H9 (cell line): ENCODE data around the gene GPN2. TPM values are rescaled to one million over a fixed set of nuclear protein-coding genes. Genes with fewer than 3 reads are reported as not detected.
A peak's percentile ranks its signal among the peaks of the same experiment; 100 is the strongest.

ENCODE experiments used
- DNase-seq: peaks from one replicate; pipeline ENCODE4 v3.0.0-alpha.2; 2017
- H2AFZ ChIP-seq: one replicate; pipeline ENCODE4 v1.6.1; 2013; ENCODE audit warnings: mild to moderate bottlenecking, low read length, control low read depth, moderate library complexity
- H2AK5ac ChIP-seq: 2 replicates; pipeline ENCODE4 v1.6.1; 2013; ENCODE audit warnings: low read length, control low read depth, mixed read lengths; ENCODE audit not compliant: insufficient read length
- H2BK120ac ChIP-seq: one replicate; pipeline ENCODE4 v1.6.1; 2013; ENCODE audit warnings: low read depth, mild to moderate bottlenecking, low read length, control low read depth, inconsistent platforms; ENCODE audit not compliant: poor library complexity, severe bottlenecking
- H2BK12ac ChIP-seq: 2 replicates; pipeline ENCODE4 v1.6.1; 2013; ENCODE audit warnings: low read length, control low read depth, mixed read lengths, low read depth; ENCODE audit not compliant: insufficient read length
- H2BK15ac ChIP-seq: 2 replicates; pipeline ENCODE4 v1.6.1; 2013; ENCODE audit warnings: low read depth, low read length, control low read depth
- H2BK20ac ChIP-seq: one replicate; pipeline ENCODE4 v1.6.1; 2013; ENCODE audit warnings: low read depth, mild to moderate bottlenecking, low read length, control low read depth, inconsistent platforms; ENCODE audit not compliant: poor library complexity, severe bottlenecking
- H2BK5ac ChIP-seq: 2 replicates; pipeline ENCODE4 v1.6.1; 2013; ENCODE audit warnings: low read length, control low read depth, mixed read lengths; ENCODE audit not compliant: insufficient read length
- H3K14ac ChIP-seq: 2 replicates; pipeline ENCODE4 v1.6.1; 2013; ENCODE audit warnings: low read length, control low read depth; ENCODE audit not compliant: insufficient read depth
- H3K18ac ChIP-seq: 2 replicates; pipeline ENCODE4 v1.6.1; 2013; ENCODE audit warnings: low read depth, mild to moderate bottlenecking, mixed read lengths, low read length, control low read depth; ENCODE audit not compliant: insufficient read length
- H3K23ac ChIP-seq: 2 replicates; pipeline ENCODE4 v1.6.1; 2013; ENCODE audit warnings: low read length, control low read depth, mixed read lengths, low read depth; ENCODE audit not compliant: insufficient read length
- H3K23me2 ChIP-seq: 2 replicates; pipeline ENCODE4 v1.6.1; 2013; ENCODE audit warnings: low read depth, mild to moderate bottlenecking, mixed read lengths, low read length, control low read depth; ENCODE audit not compliant: insufficient read length, poor library complexity, severe bottlenecking
- H3K27ac ChIP-seq: 2 replicates; pipeline ENCODE4 v1.5.1; 2013; ENCODE audit warnings: low read length, control low read depth, mixed read lengths, low read depth; ENCODE audit not compliant: insufficient read length
- H3K27me3 ChIP-seq: 2 replicates; pipeline ENCODE4 v1.6.1; 2013; ENCODE audit warnings: low read length, control low read depth, inconsistent platforms; ENCODE audit not compliant: insufficient read depth
- H3K4ac ChIP-seq: 2 replicates; pipeline ENCODE4 v1.6.1; 2013; ENCODE audit warnings: low read depth, mild to moderate bottlenecking, control low read depth, inconsistent platforms, low read length, moderate library complexity
- H3K4me1 ChIP-seq: 2 replicates; pipeline ENCODE4 v1.6.1; 2013; ENCODE audit warnings: low read length, control low read depth, inconsistent platforms; ENCODE audit not compliant: insufficient read depth
- H3K4me2 ChIP-seq: 2 replicates; pipeline ENCODE4 v1.6.1; 2013; ENCODE audit warnings: low read length, control low read depth, mixed read lengths; ENCODE audit not compliant: insufficient read length, insufficient read depth
- H3K56ac ChIP-seq: 2 replicates; pipeline ENCODE4 v1.6.1; 2013; ENCODE audit warnings: low read depth, mild to moderate bottlenecking, mixed read lengths, low read length, control low read depth; ENCODE audit not compliant: insufficient read length
- H3K79me1 ChIP-seq: 2 replicates; pipeline ENCODE4 v1.6.1; 2013; ENCODE audit warnings: low read depth, mild to moderate bottlenecking, moderate library complexity, low read length, control low read depth, inconsistent platforms; ENCODE audit not compliant: insufficient read depth, poor library complexity, severe bottlenecking
- H3K79me2 ChIP-seq: 2 replicates; pipeline ENCODE4 v1.6.1; 2013; ENCODE audit warnings: low read length, control low read depth, inconsistent platforms; ENCODE audit not compliant: insufficient read depth
- H3K9ac ChIP-seq: 2 replicates; pipeline ENCODE4 v1.6.1; 2013; ENCODE audit warnings: low read length, control low read depth, mixed read lengths; ENCODE audit not compliant: insufficient read length; ENCODE audit errors: extremely low read depth
- H3K9me3 ChIP-seq: one replicate; pipeline ENCODE4 v1.6.1; 2013; ENCODE audit warnings: low read depth, low read length, inconsistent platforms; ENCODE audit not compliant: control insufficient read depth
- H3T11ph ChIP-seq: one replicate; pipeline ENCODE4 v1.6.1; 2013; ENCODE audit warnings: mild to moderate bottlenecking, low read length, control low read depth, inconsistent platforms
- H4K20me1 ChIP-seq: one replicate; pipeline ENCODE4 v1.6.1; 2013; ENCODE audit not compliant: control insufficient read depth, insufficient read length, insufficient read depth
- H4K5ac ChIP-seq: 2 replicates; pipeline ENCODE4 v1.6.1; 2013; ENCODE audit warnings: low read depth, mild to moderate bottlenecking, mixed read lengths, low read length, control low read depth; ENCODE audit not compliant: insufficient read length
- H4K8ac ChIP-seq: replicated peaks from 2 replicates; pipeline ENCODE4 v1.6.1; 2013; ENCODE audit warnings: low read length, control low read depth, mixed read lengths, low read depth; ENCODE audit not compliant: insufficient read length
- H4K91ac ChIP-seq: 2 replicates; pipeline ENCODE4 v1.6.1; 2013; ENCODE audit warnings: low read depth, mild to moderate bottlenecking, moderate library complexity, mixed read lengths, low read length, control low read depth; ENCODE audit not compliant: insufficient read length
- H3K27ac Mint-ChIP-seq, 3 experiments: 2 replicates in 2 of 3; 3 replicates in 1 of 3; pipeline ENCODE4 v1.8.0; 2020 to 2021; ENCODE audit warnings: mixed read lengths in 3 of 3, mild to moderate bottlenecking in 1 of 3, moderate library complexity in 1 of 3
- H3K27me3 Mint-ChIP-seq: 2 replicates; pipeline ENCODE4 v1.8.0; 2021; ENCODE audit warnings: low read depth, mild to moderate bottlenecking, moderate library complexity, mixed read lengths
- H3K36me3 Mint-ChIP-seq, 3 experiments: 2 replicates in 2 of 3; 3 replicates in 1 of 3; pipeline ENCODE4 v1.8.0; 2020 to 2021; ENCODE audit warnings: low read depth in 3 of 3, mixed read lengths in 3 of 3; ENCODE audit not compliant: insufficient read depth in 1 of 3
- H3K4me1 Mint-ChIP-seq, 2 experiments: 2 replicates each; pipeline ENCODE4 v1.8.0; 2020; ENCODE audit warnings: mixed read lengths in 2 of 2
- H3K4me3 Mint-ChIP-seq, 2 experiments: 2 replicates in 1 of 2; 3 replicates in 1 of 2; pipeline ENCODE4 v1.8.0; 2020 to 2021; ENCODE audit warnings: mild to moderate bottlenecking in 2 of 2, mixed read lengths in 2 of 2, moderate library complexity in 1 of 2
- H3K9me3 Mint-ChIP-seq, 2 experiments: 2 replicates in 1 of 2; 3 replicates in 1 of 2; pipeline ENCODE4 v1.8.0; 2020; ENCODE audit warnings: mild to moderate bottlenecking in 2 of 2, mixed read lengths in 2 of 2, moderate library complexity in 1 of 2
- CTCF ChIP-seq: fragments of 200-600 bp; sonication (generic); conservative IDR thresholded peaks from 3 replicates; pipeline ENCODE4 v1.8.0; 2021; ENCODE audit warnings: antibody characterized with exemption, mild to moderate bottlenecking
- WGBS: extraction: QIAGEN DNeasy Blood & Tissue Kit; methylation state at CpG from one replicate; pipeline ENCODE4 v1.1.7; 2013; ENCODE audit warnings: missing lambda C conversion rate, low lambda C conversion rate, mixed read lengths; ENCODE audit not compliant: insufficient read length; ENCODE audit errors: extremely low coverage; 5-methylcytosine and 5-hydroxymethylcytosine counted together
- total RNA-seq: library from RNA; stranded (reverse); gene quantifications from 2 replicates; pipeline ENCODE4 v1.2.1, GENCODE V29; 2021

GPN2 gene
- total RNA-seq, 1 experiment from 2014 or later: 47.8 TPM

- H2BK120ac ChIP-seq: no peak overlapping the region
- no peaks in the 10 kb centered on the region for H3K4me1 ChIP-seq
- H3T11ph ChIP-seq: no peak overlapping the region
- H4K8ac ChIP-seq: no peak overlapping the region
- peaks cover 3% of the 10 kb centered on the region for H3K79me1 ChIP-seq
- H3K79me2 ChIP-seq: no peaks in the 10 kb centered on the region; the same call in 1 of the 2 replicates
- no peak overlapping the region for H2BK12ac ChIP-seq
- Mint-ChIP-seq H3K9me3 (no peaks in the 10 kb centered on the region; a peak in 1 of 5 replicates), H3K36me3 (peaks cover 5 to 9% (median 6%) of the 10 kb centered on the region in 3 experiments; a peak in 6 of 7 replicates), H3K27ac (peak overlapping the region in 1 of 3 experiments; percentile 34; a peak in 2 of 7 replicates), H3K27me3 (peaks cover 1% of the 10 kb centered on the region; the same call in 1 of the 2 replicates), H3K4me3 (peak overlapping the region; percentile 78 to 95), H3K4me1 (peaks cover 32 to 35% of the 10 kb centered on the region in 2 experiments)
- H2BK15ac ChIP-seq: no peak overlapping the region
- no peak overlapping the region for H2AFZ ChIP-seq
- H3K56ac ChIP-seq: no peak overlapping the region
- H3K14ac ChIP-seq: no peak overlapping the region
- H3K23me2 ChIP-seq: peaks cover 7% of the 10 kb centered on the region
- WGBS: no CpG with 5 or more reads among the region's 11 CpGs
- H3K18ac ChIP-seq: no peak overlapping the region
- no peak overlapping the region for H3K23ac ChIP-seq
- no peak overlapping the region for H2BK5ac ChIP-seq
- no peak overlapping the region for H2AK5ac ChIP-seq
- no peak for DNase-seq
- no peak overlapping the region for H4K5ac ChIP-seq
- no peak overlapping the region for H3K4ac ChIP-seq
- H3K27me3 ChIP-seq: no peaks in the 10 kb centered on the region
- no peaks in the 10 kb centered on the region for H4K20me1 ChIP-seq
- H3K9me3 ChIP-seq: no peaks in the 10 kb centered on the region
- no peak overlapping the region for H3K27ac ChIP-seq
- peak overlapping the region; percentile 67 for H3K4me2 ChIP-seq
- H3K9ac ChIP-seq: no peak overlapping the region
- H4K91ac ChIP-seq: no peak overlapping the region
- no peak overlapping the region for H2BK20ac ChIP-seq
- no peak for TF ChIP-seq CTCF
These were observed 62.4 kb downstream of the GPN2 start for GRCh38 chr1:26827663-26828062.
